ENCODE results near the gene GOLGA1.
A peak's percentile ranks its signal among the peaks of the same experiment; 100 is the strongest.
"Not testable (repeated sequence)": the region's sequence is repeated elsewhere in the genome, so short reads cannot be mapped to it uniquely, and the experiment has no call there.

Gene GOLGA1

GRCh38 chr9:124939944-124940343 is 939 bp downstream of the GOLGA1 start:
- DNase-seq (no peak), ATAC-seq (no peak)

- no peak for ATAC-seq
- no peak for DNase-seq
Measured at GRCh38 chr9:124934290-124934689, 6.6 kb downstream of the GOLGA1 start.

- ATAC-seq: no peak
- no peak for DNase-seq
Measured at GRCh38 chr9:124932333-124932732, 8.6 kb downstream of the GOLGA1 start.

GRCh38 chr9:124929464-124929863 is 11.4 kb downstream of the GOLGA1 start:
- ATAC-seq (no peak), DNase-seq (no peak)

GRCh38 chr9:124928116-124928515 is 12.8 kb downstream of the GOLGA1 start:
- ATAC-seq: no peak
- DNase-seq: no peak

- ATAC-seq, DNase-seq: not testable (repeated sequence)
Measured at GRCh38 chr9:124920394-124920793, 20.5 kb downstream of the GOLGA1 start.

- ATAC-seq (no peak), DNase-seq (no peak)
Measured at GRCh38 chr9:124914753-124915405, 26.0 kb downstream of the GOLGA1 start.

GRCh38 chr9:124913378-124913777 is 27.5 kb downstream of the GOLGA1 start:
- DNase-seq (no peak), ATAC-seq (no peak)

- no peak for DNase-seq
- no peak for ATAC-seq
Measured at GRCh38 chr9:124911766-124912165, 29.1 kb downstream of the GOLGA1 start.

- ATAC-seq (no peak), DNase-seq (no peak)
Measured at GRCh38 chr9:124908098-124908497, 32.8 kb downstream of the GOLGA1 start.

- DNase-seq: no peak
- ATAC-seq: no peak
Measured at GRCh38 chr9:124906966-124907365, 33.9 kb downstream of the GOLGA1 start.

- DNase-seq: no peak
- ATAC-seq: no peak
Measured at GRCh38 chr9:124899845-124900244, 41.0 kb downstream of the GOLGA1 start.

GRCh38 chr9:124897570-124898460 is 43.1 kb downstream of the GOLGA1 start:
- ATAC-seq (no peak), DNase-seq (no peak)

- ATAC-seq (peak; percentile 55), DNase-seq (no peak)
Measured at GRCh38 chr9:124894741-124895170, 46.1 kb downstream of the GOLGA1 start.

- DNase-seq (no peak), ATAC-seq (no peak)
Measured at GRCh38 chr9:124894035-124894740, 46.7 kb downstream of the GOLGA1 start.

GRCh38 chr9:124890179-124890578 is 50.7 kb downstream of the GOLGA1 start:
- DNase-seq (no peak), ATAC-seq (no peak)

- DNase-seq (no peak), ATAC-seq (no peak)
Measured at GRCh38 chr9:124889006-124889405, 51.9 kb downstream of the GOLGA1 start.

- no peak for DNase-seq
- no peak for ATAC-seq
Measured at GRCh38 chr9:124887832-124888231, 53.1 kb downstream of the GOLGA1 start.

GRCh38 chr9:124886866-124887492 is 53.9 kb downstream of the GOLGA1 start:
- DNase-seq (no peak), ATAC-seq (no peak)

- ATAC-seq (no peak), DNase-seq (no peak)
Measured at GRCh38 chr9:124886461-124886860, 54.4 kb downstream of the GOLGA1 start.

GRCh38 chr9:124885551-124885950 is 55.3 kb downstream of the GOLGA1 start:
- no peak for ATAC-seq
- no peak for DNase-seq

- ATAC-seq (no peak), DNase-seq (no peak)
Measured at GRCh38 chr9:124884376-124884775, 56.5 kb downstream of the GOLGA1 start.
